ENCODE measurements around the gene PCDHGB4.

DNA sequence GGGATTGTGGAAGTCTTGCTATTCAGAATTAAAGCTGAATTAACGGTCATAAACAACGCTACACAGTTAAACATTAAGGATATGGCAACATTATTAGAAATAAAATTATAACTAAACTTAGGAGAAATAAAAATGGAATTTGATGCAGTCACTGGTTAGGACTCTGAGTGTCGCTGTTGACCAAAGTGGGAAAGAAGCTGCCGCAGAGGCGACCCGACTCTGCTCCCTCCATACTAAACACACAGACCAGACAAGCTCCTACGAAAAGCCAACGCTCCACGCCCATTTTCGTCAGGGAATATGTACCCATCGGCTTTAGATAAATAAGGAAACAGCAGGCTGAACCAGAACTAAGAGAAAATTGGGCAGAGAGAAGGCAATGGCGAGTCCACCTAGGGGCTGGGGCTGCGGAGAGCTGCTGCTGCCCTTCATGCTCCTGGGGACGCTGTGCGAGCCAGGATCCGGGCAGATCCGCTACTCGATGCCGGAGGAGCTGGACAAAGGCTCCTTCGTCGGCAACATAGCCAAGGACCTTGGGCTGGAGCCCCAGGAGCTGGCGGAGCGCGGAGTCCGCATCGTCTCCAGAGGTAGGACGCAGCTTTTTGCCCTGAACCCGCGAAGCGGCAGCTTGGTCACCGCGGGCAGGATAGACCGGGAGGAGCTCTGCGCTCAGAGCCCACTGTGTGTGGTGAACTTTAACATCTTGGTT, 23.4 kb upstream of the PCDHGB4 start, which contains the start of gene PCDHGA5:
- no peak for TF ChIP-seq POLR2A (IDR thresholded peaks at IDR 0.05)
- TF ChIP-seq, protein P1, sequence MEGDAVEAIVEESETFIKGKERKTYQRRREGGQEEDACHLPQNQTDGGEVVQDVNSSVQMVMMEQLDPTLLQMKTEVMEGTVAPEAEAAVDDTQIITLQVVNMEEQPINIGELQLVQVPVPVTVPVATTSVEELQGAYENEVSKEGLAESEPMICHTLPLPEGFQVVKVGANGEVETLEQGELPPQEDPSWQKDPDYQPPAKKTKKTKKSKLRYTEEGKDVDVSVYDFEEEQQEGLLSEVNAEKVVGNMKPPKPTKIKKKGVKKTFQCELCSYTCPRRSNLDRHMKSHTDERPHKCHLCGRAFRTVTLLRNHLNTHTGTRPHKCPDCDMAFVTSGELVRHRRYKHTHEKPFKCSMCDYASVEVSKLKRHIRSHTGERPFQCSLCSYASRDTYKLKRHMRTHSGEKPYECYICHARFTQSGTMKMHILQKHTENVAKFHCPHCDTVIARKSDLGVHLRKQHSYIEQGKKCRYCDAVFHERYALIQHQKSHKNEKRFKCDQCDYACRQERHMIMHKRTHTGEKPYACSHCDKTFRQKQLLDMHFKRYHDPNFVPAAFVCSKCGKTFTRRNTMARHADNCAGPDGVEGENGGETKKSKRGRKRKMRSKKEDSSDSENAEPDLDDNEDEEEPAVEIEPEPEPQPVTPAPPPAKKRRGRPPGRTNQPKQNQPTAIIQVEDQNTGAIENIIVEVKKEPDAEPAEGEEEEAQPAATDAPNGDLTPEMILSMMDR (IDR thresholded peaks at IDR 0.05), result no peak

All from body of pancreas (tissue), 4 donors.